IPS-NIHi7 (cell line): ENCODE results near the gene ZNF230.

Source experiments
- DNase-seq: peaks from one replicate; pipeline ENCODE4 v3.0.0; 2012; ENCODE audit warnings: mixed read lengths; ENCODE audit errors: extremely low spot score

The ZNF230 gene

GRCh38 chr19:44002566-44003460, at the start of gene ZNF230:
Gene ZNF230, plus strand, starts transcription at chr19:44002957. Its CDS starts 4,122 bp downstream, at chr19:44007079.
- DNase-seq: peak; percentile 96

GRCh38 chr19:43956827-43957226, 45.9 kb upstream of the ZNF230 start:
- no peak for DNase-seq

- no peak for DNase-seq
Measured at GRCh38 chr19:43957891-43958290, 44.9 kb upstream of the ZNF230 start.

GRCh38 chr19:43960411-43960810, 42.3 kb upstream of the ZNF230 start:
- DNase-seq: no peak

- no peak for DNase-seq
Measured at GRCh38 chr19:43966079-43966694, 36.6 kb upstream of the ZNF230 start.

- no peak for DNase-seq
Measured at GRCh38 chr19:43976732-43977131, 26.0 kb upstream of the ZNF230 start.

GRCh38 chr19:43983544-43983911, 19.2 kb upstream of the ZNF230 start:
- no peak for DNase-seq

- peak; percentile 94 for DNase-seq
Measured at GRCh38 chr19:43983912-43984686, 18.7 kb upstream of the ZNF230 start, which contains the start of gene ZNF155. Gene ZNF155, plus strand, starts transcription at chr19:43984188. Its CDS starts 4,356 bp downstream, at chr19:43988544.

- DNase-seq: peak; percentile 12
Measured at GRCh38 chr19:43984687-43985000, 18.1 kb upstream of the ZNF230 start.

- DNase-seq: peak; percentile 7
Measured at GRCh38 chr19:43997631-43998290, 5.0 kb upstream of the ZNF230 start.

GRCh38 chr19:44002212-44002565, 568 bp upstream of the ZNF230 start:
- peak; percentile 18 for DNase-seq

- peak; percentile 15 for DNase-seq
Measured at GRCh38 chr19:44003461-44004009, 778 bp downstream of the ZNF230 start.

- DNase-seq: no peak
Measured at GRCh38 chr19:44005973-44006372, 3.2 kb downstream of the ZNF230 start.

GRCh38 chr19:44007473-44007872, 4.7 kb downstream of the ZNF230 start:
- DNase-seq: no peak

- no peak for DNase-seq
Measured at GRCh38 chr19:44010468-44010867, 7.7 kb downstream of the ZNF230 start.

GRCh38 chr19:44019498-44019897, 16.7 kb downstream of the ZNF230 start:
- no peak for DNase-seq

GRCh38 chr19:44021221-44021620, 18.5 kb downstream of the ZNF230 start:
- DNase-seq: no peak

GRCh38 chr19:44024900-44025216, 22.1 kb downstream of the ZNF230 start:
- DNase-seq: no peak

- DNase-seq: peak; percentile 77
Measured at GRCh38 chr19:44025217-44025936, 22.6 kb downstream of the ZNF230 start, which contains the start of gene ZNF222. Gene ZNF222, plus strand, starts transcription at chr19:44025379. Its CDS starts 58 bp downstream, at chr19:44025437.

GRCh38 chr19:44026622-44027021, 23.9 kb downstream of the ZNF230 start:
- DNase-seq: no peak

GRCh38 chr19:44032001-44032610, 29.3 kb downstream of the ZNF230 start:
- DNase-seq: no peak
